Activated CD8-positive, alpha-beta memory T cell treated with anti-CD3 and anti-CD28 coated beads, Interleukin-2, amount 10 ng/mL, durations not matched to agents 7 days and 5 days (primary cell): ENCODE results near the gene PTPRN2. TPM values are rescaled to one million over a fixed set of nuclear protein-coding genes. Genes with fewer than 3 reads are reported as not detected.
"Not testable (repeated sequence)": the region's sequence is repeated elsewhere in the genome, so short reads cannot be mapped to it uniquely, and the experiment has no call there.

ENCODE experiments used
- ATAC-seq: fragments of 150-1000 bp; cut with Tn5 transposase; one replicate; pipeline ENCODE4 v1.10.0; 2021; ENCODE audit warnings: moderate library complexity
- CTCF ChIA-PET: fragments of 350-600 bp; sonication (Branson Sonifier 250); formaldehyde crosslinking; loops from one replicate; lab custom pipeline; 2021; ENCODE audit warnings: antibody characterized with exemption; lab: Charles Lee
- DNase-seq: peaks from one replicate; pipeline ENCODE4 v3.0.0-alpha.2; 2020
- H3K27ac Mint-ChIP-seq: one replicate; pipeline ENCODE4 v1.8.0; 2021; ENCODE audit warnings: mild to moderate bottlenecking, mixed read lengths
- H3K27me3 Mint-ChIP-seq: one replicate; pipeline ENCODE4 v1.8.0; 2021; ENCODE audit warnings: mixed read lengths
- H3K36me3 Mint-ChIP-seq: one replicate; pipeline ENCODE4 v1.8.0; 2021; ENCODE audit warnings: mild to moderate bottlenecking, mixed read lengths
- H3K4me1 Mint-ChIP-seq: one replicate; pipeline ENCODE4 v1.8.0; 2021; ENCODE audit warnings: mixed read lengths
- H3K4me3 Mint-ChIP-seq: one replicate; pipeline ENCODE4 v1.8.0; 2021; ENCODE audit warnings: mild to moderate bottlenecking, moderate library complexity, mixed read lengths
- H3K9me3 Mint-ChIP-seq: one replicate; pipeline ENCODE4 v1.8.0; 2022; ENCODE audit warnings: low read depth, mixed read lengths
- total RNA-seq, 2 experiments: library from RNA; stranded (reverse); gene quantifications; one replicate each; pipeline ENCODE4 v1.2.3, GENCODE V29; 2021

The PTPRN2 gene
- 1 to 10 TPM; 3.2 to 5.7 TPM for total RNA-seq

DNA sequence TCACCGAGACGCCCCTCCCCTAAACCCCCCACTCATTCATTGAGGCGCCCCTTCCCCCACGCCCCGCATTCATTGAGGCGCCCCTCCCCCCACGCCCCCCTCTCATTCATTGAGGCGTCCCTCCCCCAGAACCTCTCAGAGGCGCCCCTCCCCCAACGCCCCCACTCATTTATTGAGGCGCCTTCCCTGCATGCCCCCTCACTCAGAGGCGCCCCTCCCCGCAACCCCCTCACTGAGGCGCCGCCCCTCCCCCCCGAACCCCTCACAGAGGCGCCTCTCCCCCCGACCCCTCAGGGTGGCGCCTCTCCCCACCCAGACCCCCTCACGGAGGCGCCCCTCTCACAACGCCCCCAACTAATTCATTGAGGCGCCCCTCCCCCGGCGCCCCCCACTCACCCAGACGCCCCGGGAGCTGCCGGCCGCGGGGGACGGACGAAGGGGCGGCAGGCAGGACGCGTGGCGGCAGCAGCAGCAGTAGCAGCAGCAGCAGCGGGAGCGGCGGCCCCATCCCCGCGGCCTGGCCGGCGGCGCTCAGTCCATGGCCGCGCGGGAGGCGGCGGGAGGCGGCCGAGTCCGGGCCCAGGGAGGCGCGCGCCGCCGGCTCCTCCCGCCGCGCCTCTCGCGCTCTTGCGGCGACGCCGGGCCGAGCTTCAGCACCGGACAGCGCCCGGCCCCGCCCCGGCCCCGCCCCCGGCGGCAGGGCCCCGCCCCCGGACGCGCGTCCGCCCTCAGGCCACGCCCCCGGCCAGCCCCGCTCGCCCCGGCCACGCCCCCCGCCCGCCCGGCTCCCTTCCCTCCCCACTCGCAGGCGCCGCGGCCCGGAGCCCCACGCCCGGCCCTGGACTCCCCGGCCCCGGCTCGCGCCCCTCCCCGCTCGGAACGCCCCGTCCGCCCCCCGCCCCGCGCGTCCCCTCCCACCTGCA lies at the start of gene PTPRN2:
Gene PTPRN2, minus strand, starts transcription at position 662 of the 923 bp plus-strand sequence.
- ATAC-seq (peak; percentile 81), DNase-seq (peak; percentile 50)
- H3K9me3 Mint-ChIP-seq = no peaks in the 10 kb centered on the region
- H3K36me3 Mint-ChIP-seq = no peaks in the 10 kb centered on the region
- CTCF ChIA-PET = no interaction called here
- H3K4me3 Mint-ChIP-seq = no peak within 1 kb of the TSS
- peaks cover 2% of the 10 kb centered on the region for H3K4me1 Mint-ChIP-seq
- peaks cover 31% of the 10 kb centered on the region for H3K27me3 Mint-ChIP-seq
- no peak within 1 kb of the TSS for H3K27ac Mint-ChIP-seq

DNA sequence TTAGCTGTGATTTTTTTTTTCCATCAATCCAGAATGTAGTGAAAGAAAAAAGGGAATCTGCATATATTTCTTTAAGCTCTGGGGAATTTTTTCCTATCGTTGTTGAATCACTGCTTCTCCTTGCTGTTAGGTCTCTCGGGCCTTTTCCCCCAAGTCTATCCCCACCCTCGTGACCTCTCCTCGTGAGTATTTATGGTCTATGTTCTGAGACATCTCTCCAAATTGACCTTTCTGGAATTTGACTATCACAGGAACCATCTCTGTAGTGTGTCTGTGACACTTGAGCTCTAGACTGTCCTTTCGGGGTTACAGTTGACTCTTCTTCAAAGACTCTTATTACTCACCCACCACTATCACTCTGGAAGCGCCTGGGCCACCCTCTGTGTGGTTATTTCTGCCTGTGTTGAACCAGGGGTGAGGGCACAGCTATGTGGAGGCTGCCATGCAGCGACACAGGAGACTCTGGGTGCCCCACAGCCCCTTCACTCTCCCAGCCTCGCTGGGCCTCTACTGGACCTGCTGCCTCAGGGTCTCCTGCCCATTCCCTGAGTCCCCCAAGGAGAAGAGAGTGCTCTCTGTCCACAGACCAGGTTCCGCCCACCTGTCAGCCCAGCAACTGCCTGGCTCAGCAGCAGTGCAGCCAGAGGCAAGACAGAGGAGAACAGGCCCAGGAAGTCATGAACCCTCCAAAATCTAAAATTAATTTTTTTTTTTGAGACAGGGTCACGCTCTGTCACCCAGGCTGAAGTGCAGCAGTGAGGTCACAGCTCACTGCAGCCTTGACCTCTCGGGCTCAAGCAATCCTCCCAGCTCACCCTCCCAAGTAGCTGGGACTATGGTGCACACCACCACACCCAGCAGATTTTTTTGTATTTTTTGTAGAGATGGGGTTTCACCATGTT lies 45.7 kb upstream of the PTPRN2 start:
- no peaks in the 10 kb centered on the region for H3K9me3 Mint-ChIP-seq
- no peak for ATAC-seq
- DNase-seq = no peak
- no peak overlapping the region for H3K4me3 Mint-ChIP-seq
- H3K4me1 Mint-ChIP-seq = no peaks in the 10 kb centered on the region
- CTCF ChIA-PET = no interaction called here
- no peaks in the 10 kb centered on the region for H3K27me3 Mint-ChIP-seq
- H3K36me3 Mint-ChIP-seq = peaks cover 42% of the 10 kb centered on the region
- H3K27ac Mint-ChIP-seq = no peak overlapping the region

DNA sequence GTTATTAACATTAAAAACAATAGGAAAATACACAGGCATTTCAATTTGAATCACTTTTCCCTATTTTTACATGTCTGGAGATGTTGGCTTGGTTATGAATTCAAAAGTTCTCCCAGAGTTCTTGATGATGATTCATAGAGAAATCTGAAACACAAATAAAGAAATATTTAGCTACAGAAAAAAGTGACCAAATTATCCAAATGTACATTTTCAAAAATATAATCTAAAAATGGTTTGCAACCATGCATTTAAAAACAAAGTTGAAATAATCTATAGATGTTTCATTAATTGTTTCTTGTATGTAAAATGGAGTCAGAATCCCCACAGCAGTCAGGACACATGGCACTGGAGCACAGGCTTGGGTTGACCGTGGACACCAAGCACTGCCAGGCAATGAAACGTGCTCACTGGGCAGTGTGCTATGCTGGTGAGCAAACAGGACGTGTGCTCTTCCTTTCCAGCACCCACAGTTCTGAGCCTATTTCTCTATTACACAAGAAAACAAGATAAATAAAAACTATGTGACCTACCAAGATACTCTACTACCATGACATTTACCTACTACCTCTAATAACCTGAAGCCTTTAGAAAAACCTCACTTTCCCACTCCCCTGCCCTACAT lies 44.1 kb upstream of the PTPRN2 start:
- DNase-seq (no peak), ATAC-seq (no peak)
- no peaks in the 10 kb centered on the region for H3K4me1 Mint-ChIP-seq
- H3K27ac Mint-ChIP-seq = peak overlapping the region; percentile 17
- peaks cover 42% of the 10 kb centered on the region for H3K36me3 Mint-ChIP-seq
- H3K4me3 Mint-ChIP-seq = no peak overlapping the region
- H3K9me3 Mint-ChIP-seq = no peaks in the 10 kb centered on the region
- no peaks in the 10 kb centered on the region for H3K27me3 Mint-ChIP-seq
- CTCF ChIA-PET = no interaction called here

DNA sequence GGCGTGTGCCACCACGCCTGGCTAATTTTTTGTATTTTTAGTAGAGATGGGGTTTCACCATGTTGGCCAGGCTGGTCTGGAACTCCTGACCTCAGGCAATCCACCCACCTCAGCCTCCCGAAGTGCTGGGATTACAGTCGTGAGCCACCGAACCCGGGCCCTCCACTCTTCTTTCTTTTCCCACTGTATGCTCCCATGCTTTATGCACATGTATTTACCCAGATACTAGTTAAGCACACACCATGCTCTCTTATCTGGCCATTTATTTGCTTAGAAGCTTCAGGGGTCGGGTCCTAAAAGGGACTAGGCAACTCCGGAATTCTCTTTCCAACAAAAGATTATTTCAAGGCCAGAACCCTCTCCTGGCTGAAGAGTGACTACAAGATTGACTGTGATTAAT lies 38.7 kb upstream of the PTPRN2 start:
- H3K4me1 Mint-ChIP-seq, CTCF ChIA-PET, DNase-seq, ATAC-seq, H3K27ac Mint-ChIP-seq, H3K27me3 Mint-ChIP-seq, H3K4me3 Mint-ChIP-seq, H3K9me3 Mint-ChIP-seq: not testable (repeated sequence)
- H3K36me3 Mint-ChIP-seq = peaks cover 51% of the 10 kb centered on the region

DNA sequence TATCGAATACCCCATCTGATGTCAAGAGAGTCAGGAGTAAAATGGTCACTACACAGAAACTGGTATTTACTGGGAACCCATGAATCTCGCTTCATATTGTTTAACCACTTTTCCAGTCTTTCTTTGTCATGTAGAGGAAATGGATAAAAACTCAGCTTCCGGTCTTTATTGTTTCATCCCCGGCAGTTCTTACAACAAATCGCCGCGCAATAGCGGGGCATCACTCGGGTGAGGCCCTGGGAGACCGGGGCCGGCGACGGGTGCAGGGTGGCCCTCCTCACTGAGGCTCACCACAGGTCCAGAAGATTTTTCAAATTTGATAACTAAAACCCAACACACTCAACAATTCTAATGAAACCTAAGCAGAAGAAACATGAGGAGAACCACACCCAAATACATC lies 35.6 kb upstream of the PTPRN2 start:
- no peaks in the 10 kb centered on the region for H3K27me3 Mint-ChIP-seq
- H3K4me1 Mint-ChIP-seq = peaks cover 3% of the 10 kb centered on the region
- DNase-seq (no peak), ATAC-seq (no peak)
- no peak overlapping the region for H3K4me3 Mint-ChIP-seq
- no peaks in the 10 kb centered on the region for H3K9me3 Mint-ChIP-seq
- CTCF ChIA-PET = no interaction called here
- no peak overlapping the region for H3K27ac Mint-ChIP-seq
- peaks cover 42% of the 10 kb centered on the region for H3K36me3 Mint-ChIP-seq

DNA sequence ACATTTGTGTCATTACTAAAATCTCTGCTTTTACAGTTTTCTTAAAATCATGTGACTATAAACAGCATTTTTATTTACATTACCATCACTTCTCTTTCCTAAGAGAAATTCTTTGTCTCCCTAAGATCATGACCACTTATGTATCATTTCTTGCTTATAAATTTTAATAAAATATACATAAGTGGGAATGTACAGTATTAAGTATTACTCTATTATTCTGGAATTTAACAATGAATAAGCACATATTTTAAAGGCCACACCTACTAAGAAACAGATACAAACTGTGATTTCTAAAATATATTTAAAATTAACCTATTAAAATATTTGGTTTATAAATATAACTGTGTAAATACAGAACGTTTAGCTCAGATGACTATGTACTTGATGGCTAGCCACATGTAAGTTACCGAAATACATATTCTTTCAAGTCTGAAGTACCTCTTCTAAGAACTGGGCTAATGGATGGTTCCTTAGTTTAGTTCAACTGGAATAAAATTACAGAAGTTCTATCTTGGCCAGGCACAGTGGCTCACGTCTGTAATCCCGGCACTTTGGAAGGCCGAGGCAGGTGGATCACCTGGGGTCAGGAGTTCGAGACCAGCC lies 33.3 kb upstream of the PTPRN2 start:
- DNase-seq = no peak
- CTCF ChIA-PET = interaction anchor here (1.0 kb wide), 1 partner anchor 356 kb away, joined by 4 read pairs; no protein-coding TSS in a partner anchor
- peaks cover 6% of the 10 kb centered on the region for H3K4me1 Mint-ChIP-seq
- H3K9me3 Mint-ChIP-seq = no peaks in the 10 kb centered on the region
- no peak overlapping the region for H3K27ac Mint-ChIP-seq
- H3K36me3 Mint-ChIP-seq = peaks cover 36% of the 10 kb centered on the region
- no peak overlapping the region for H3K4me3 Mint-ChIP-seq
- ATAC-seq = no peak
- H3K27me3 Mint-ChIP-seq = no peaks in the 10 kb centered on the region

DNA sequence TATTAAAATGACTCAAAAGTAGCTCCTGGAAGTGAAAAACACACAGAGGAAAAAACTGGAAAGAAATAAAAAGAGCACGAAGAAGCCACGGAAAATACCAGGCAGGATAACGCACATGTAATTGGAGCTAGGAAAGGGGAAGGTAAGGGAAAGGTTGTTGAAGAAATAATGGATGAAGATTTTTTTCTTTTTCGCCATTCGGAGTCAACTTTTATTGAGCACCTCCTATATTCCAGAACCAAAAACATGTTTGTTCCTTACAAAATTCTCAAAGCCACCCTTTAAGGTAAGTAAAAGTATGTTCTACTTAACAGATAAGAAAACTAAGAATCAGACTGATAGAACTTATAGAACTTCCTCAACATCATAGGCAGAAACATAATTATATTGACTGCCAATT lies 32.8 kb upstream of the PTPRN2 start:
- ATAC-seq (no peak), DNase-seq (no peak)
- no peaks in the 10 kb centered on the region for H3K9me3 Mint-ChIP-seq
- H3K27me3 Mint-ChIP-seq = no peaks in the 10 kb centered on the region
- H3K27ac Mint-ChIP-seq = no peak overlapping the region
- peaks cover 33% of the 10 kb centered on the region for H3K36me3 Mint-ChIP-seq
- CTCF ChIA-PET = interaction anchor here (1.0 kb wide), 1 partner anchor 357 kb away, joined by 4 read pairs; no protein-coding TSS in a partner anchor
- H3K4me3 Mint-ChIP-seq = no peak overlapping the region
- H3K4me1 Mint-ChIP-seq = peaks cover 6% of the 10 kb centered on the region

DNA sequence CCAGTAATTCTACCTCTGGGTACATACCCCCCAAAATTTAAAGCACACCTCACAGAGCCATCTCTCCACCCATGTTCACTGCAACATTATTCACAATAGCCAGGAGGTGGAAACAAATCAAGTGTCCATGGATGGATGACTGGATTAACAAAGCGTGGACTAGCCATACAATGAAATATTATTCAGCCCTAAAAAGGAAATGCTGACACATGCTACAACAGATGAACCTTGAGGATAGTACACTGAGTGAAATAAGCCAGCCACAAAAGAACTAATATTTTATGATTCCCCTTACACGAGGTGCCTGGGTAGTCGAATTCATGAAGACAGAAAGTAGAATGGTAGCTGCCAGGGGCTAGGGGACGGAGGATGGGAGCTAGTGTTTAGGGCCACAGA lies 31.1 kb upstream of the PTPRN2 start:
- H3K27ac Mint-ChIP-seq = no peak overlapping the region
- no peaks in the 10 kb centered on the region for H3K9me3 Mint-ChIP-seq
- peaks cover 22% of the 10 kb centered on the region for H3K36me3 Mint-ChIP-seq
- DNase-seq (no peak), ATAC-seq (no peak)
- no peaks in the 10 kb centered on the region for H3K27me3 Mint-ChIP-seq
- CTCF ChIA-PET = no interaction called here
- peaks cover 6% of the 10 kb centered on the region for H3K4me1 Mint-ChIP-seq
- H3K4me3 Mint-ChIP-seq = no peak overlapping the region

DNA sequence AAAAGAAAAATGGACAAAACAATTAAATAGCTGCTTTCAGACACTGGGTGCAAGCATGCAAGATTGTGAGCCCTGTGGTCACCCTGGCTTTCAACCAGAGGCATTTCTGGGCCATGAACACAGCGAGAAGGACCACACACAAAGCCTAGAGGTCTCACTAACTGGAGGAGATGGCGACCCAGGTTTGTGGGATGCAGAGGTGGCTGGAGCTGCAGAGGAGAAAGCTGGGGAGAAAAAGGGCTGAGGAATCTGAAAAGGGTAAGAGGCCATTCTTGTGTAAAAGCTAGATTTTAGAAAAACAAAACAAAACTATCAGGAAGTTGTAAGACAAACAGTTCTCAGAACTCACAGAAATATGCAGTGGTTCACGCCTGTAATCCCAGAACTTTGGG lies 30.1 kb upstream of the PTPRN2 start:
- Mint-ChIP-seq H3K9me3 (no peaks in the 10 kb centered on the region), H3K4me1 (peaks cover 9% of the 10 kb centered on the region), H3K4me3 (no peak overlapping the region), H3K27me3 (no peaks in the 10 kb centered on the region), H3K27ac (no peak overlapping the region), H3K36me3 (peaks cover 21% of the 10 kb centered on the region)
- DNase-seq (no peak), ATAC-seq (no peak)
- CTCF ChIA-PET = no interaction called here

DNA sequence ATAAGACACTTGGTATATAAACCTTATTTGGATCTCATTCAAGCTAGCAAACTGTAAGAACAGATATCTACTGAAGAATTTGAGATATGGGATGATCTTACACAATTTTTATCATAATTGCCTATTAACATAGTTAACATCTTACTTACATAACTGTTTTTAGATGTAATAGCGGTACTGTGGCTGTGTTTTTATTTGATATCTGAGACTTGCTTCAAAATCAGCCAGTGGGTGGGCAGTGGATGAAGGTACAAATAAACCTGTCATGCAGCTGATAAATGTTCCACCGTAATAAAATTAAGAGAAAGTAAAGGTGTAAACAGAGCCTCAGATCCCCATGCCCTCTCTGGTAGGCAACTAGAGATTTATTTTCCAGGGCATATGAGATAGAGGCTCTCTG lies 28.4 kb upstream of the PTPRN2 start:
- ATAC-seq (no peak), DNase-seq (no peak)
- H3K27me3 Mint-ChIP-seq = no peaks in the 10 kb centered on the region
- peaks cover 29% of the 10 kb centered on the region for H3K36me3 Mint-ChIP-seq
- no peak overlapping the region for H3K27ac Mint-ChIP-seq
- peaks cover 10% of the 10 kb centered on the region for H3K4me1 Mint-ChIP-seq
- no peaks in the 10 kb centered on the region for H3K9me3 Mint-ChIP-seq
- CTCF ChIA-PET = no interaction called here
- no peak overlapping the region for H3K4me3 Mint-ChIP-seq

DNA sequence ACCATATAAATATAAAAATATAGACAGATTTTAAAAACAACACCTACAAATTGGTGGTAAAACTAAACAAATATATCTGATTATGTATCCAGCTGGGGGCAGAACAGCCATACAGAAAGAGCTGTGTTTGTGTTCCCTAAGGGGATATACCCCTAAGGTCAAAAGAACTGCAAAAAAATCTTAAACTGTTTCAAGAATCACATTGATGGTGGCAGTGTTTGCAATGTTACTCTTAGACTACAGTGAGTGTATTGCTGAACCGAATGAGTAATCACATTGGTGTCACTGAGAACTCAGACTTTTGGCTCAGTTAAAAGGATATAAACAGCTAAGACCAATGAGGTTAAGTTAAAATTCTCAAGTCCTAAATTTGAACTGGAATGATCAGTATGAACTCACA lies 27.1 kb upstream of the PTPRN2 start:
- H3K36me3 Mint-ChIP-seq = peaks cover 31% of the 10 kb centered on the region
- peaks cover 10% of the 10 kb centered on the region for H3K4me1 Mint-ChIP-seq
- DNase-seq (no peak), ATAC-seq (no peak)
- CTCF ChIA-PET = no interaction called here
- H3K4me3 Mint-ChIP-seq = no peak overlapping the region
- H3K9me3 Mint-ChIP-seq = no peaks in the 10 kb centered on the region
- H3K27ac Mint-ChIP-seq = no peak overlapping the region
- no peaks in the 10 kb centered on the region for H3K27me3 Mint-ChIP-seq

DNA sequence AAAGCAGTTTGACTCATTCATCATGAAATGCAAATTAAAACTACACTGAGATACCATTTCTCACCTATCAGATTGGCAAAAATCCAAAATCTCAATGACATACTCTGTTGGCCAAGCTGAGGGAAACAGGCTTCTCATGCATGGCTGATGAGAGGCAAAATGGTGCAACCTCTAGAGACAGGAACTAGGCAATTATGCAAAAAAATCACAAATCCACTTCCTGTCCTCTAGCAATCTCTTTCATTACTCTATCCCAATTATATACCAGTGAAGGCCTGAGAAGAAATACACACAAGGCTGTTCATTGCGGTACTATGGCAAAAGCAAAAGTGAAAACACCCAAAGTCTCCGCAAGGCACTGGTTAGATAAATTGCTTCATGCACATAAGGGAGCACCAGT lies 25.9 kb upstream of the PTPRN2 start:
- peaks cover 32% of the 10 kb centered on the region for H3K36me3 Mint-ChIP-seq
- CTCF ChIA-PET = no interaction called here
- ATAC-seq = no peak

DNA sequence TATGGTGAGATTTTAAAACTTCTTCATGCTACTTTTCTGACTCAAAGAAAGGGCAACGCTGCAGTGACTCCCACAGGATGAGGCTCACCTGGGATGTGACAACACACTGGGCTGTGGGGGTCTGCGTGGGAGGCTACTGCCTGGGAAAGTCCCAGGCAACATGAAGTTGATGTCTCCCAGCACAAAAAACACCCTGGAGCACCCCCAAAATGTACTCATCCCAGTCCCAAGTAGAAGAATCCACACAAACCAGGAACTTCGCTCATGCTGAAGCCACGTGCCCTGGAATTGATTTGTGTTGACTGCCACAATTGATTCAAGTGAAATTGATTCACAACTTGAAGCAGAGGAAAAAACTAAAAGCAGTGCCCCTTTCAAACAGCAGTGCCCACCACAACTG lies 24.9 kb upstream of the PTPRN2 start:
- CTCF ChIA-PET = no interaction called here
- H3K9me3 Mint-ChIP-seq = no peaks in the 10 kb centered on the region

More for the DNA sequence above, 25.9 kb upstream of the PTPRN2 start:
- Mint-ChIP-seq H3K27me3 (no peaks in the 10 kb centered on the region), H3K9me3 (no peaks in the 10 kb centered on the region), H3K4me3 (no peak overlapping the region), H3K27ac (no peak overlapping the region), H3K4me1 (peaks cover 9% of the 10 kb centered on the region)
- DNase-seq = no peak

More for the DNA sequence above, 24.9 kb upstream of the PTPRN2 start:
- no peak overlapping the region for H3K27ac Mint-ChIP-seq
- no peak for DNase-seq
- H3K4me1 Mint-ChIP-seq = peaks cover 4% of the 10 kb centered on the region
- no peaks in the 10 kb centered on the region for H3K27me3 Mint-ChIP-seq
- no peak overlapping the region for H3K4me3 Mint-ChIP-seq
- peaks cover 33% of the 10 kb centered on the region for H3K36me3 Mint-ChIP-seq
- ATAC-seq = no peak
